ENCODE data around the gene PSME1. TPM values are rescaled to one million over a fixed set of nuclear protein-coding genes. Genes with fewer than 3 reads are reported as not detected.
A peak's percentile ranks its signal among the peaks of the same experiment; 100 is the strongest.

PSME1 gene
- total and polyA plus RNA-seq, 2 of the 13 experiments (the other 11 are each of a cell fraction or from before 2014, with no cell fraction given) = 159 to 608 TPM

DNA sequence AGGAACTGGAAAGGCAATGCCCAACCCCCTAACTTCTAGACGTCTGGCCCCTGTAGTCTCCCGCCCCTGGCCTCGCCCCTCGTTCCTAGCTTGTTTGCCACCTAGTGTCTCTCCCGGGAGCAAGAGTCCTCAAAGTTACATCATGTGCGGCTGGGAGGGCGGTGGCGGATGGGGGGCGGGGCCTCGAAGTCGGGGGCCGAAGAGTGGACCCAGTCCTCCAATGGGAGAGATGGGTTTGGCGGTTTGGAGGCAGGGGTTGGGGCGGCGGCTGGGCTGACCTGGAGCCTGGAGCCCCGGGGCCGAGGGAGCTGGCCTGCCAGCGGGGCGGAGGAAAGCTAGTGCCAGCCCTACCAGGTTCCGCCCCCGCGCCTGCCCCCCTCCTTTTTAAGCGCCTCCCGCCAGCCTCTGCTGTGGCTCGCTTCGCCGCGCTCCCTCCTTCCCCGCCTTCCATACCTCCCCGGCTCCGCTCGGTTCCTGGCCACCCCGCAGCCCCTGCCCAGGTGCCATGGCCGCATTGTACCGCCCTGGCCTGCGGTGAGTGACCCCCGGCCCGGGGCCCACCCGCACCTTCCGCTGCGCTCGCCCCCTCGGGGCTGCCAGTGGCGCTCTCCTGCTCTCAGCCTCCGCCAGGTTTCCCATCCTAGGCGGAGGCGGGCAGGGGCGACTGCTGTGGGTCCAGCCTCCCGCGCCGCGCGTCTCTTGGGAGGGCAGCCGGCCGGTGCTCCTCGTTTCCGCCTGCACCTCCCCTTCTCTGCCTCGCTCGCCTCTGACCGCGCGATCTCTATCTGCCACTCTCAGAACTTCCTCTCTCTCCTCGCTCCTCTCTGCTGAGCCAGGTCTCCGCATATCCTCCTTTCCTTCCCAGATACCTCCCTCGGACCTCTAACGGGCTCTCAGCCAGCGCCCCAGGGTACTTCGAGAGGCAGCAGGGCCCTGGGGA lies 41.8 kb upstream of the PSME1 start, which contains the start of gene PCK2 (continued):
- TF ChIP-seq ZBTB43 (CRISPR knock-in tag; conservative IDR thresholded peaks at IDR 0.05) (peak; percentile 94), ZNF788 (CRISPR knock-in tag; IDR thresholded peaks at IDR 0.05; ENCODE audit: borderline replicate concordance) (peak; percentile 97; the same call in 1 of the 2 replicates), TGIF2 (CRISPR knock-in tag; IDR thresholded peaks at IDR 0.05) (no peak; the same call in 1 of the 2 replicates), MAFF (IDR thresholded peaks at IDR 0.05; ENCODE audit: low read depth, low read length) (no peak), FOXM1 (CRISPR knock-in tag; IDR thresholded peaks at IDR 0.05) (peak; percentile 91), ZNF639 (CRISPR knock-in tag; conservative IDR thresholded peaks at IDR 0.05) (peak; percentile 84), PITX1 (CRISPR knock-in tag; IDR thresholded peaks at IDR 0.05) (peak; percentile 88), ZNF660 (CRISPR knock-in tag; IDR thresholded peaks at IDR 0.05; ENCODE audit: borderline replicate concordance, low read depth) (peak; percentile 94; the same call in 1 of the 2 replicates), TOE1 (CRISPR knock-in tag; IDR thresholded peaks at IDR 0.05) (no peak), EHMT2 (IDR thresholded peaks at IDR 0.05; ENCODE audit: borderline replicate concordance, low read depth, low read length) (peak; percentile 74; the same call in 1 of the 2 replicates), ZNF296 (CRISPR knock-in tag; conservative IDR thresholded peaks at IDR 0.05) (no peak), ZNF670 (CRISPR knock-in tag; IDR thresholded peaks at IDR 0.05; ENCODE audit: borderline replicate concordance) (no peak), ZBTB38 (CRISPR knock-in tag; IDR thresholded peaks at IDR 0.05) (peak; percentile 92), PHF21A (CRISPR knock-in tag; IDR thresholded peaks at IDR 0.05) (no peak), NRL (CRISPR knock-in tag; IDR thresholded peaks at IDR 0.05; ENCODE audit: borderline replicate concordance) (no peak), SMC3 (IDR thresholded peaks at IDR 0.05; ENCODE audit: low read length) (no peak), ZNF839 (CRISPR knock-in tag; IDR thresholded peaks at IDR 0.05; ENCODE audit: borderline replicate concordance) (peak; percentile 75; the same call in 1 of the 2 replicates), ZC3H13 (CRISPR knock-in tag; IDR thresholded peaks at IDR 0.05) (no peak), SIN3B (IDR thresholded peaks at IDR 0.05; ENCODE audit: low read length) (no peak; the same call in 1 of the 2 replicates), HNRNPL (IDR thresholded peaks at IDR 0.05; ENCODE audit: low read depth, low read length) (peak; percentile 96), ZNF264 (CRISPR knock-in tag; IDR thresholded peaks at IDR 0.05) (0 out of 2 replicates have a peak, but pooled peaks have one; percentile 82), GATAD2A (CRISPR knock-in tag; IDR thresholded peaks at IDR 0.05) (peak; percentile 97), ZNF615 (CRISPR knock-in tag; IDR thresholded peaks at IDR 0.05; ENCODE audit: borderline replicate concordance) (no peak), ZNF563 (CRISPR knock-in tag; IDR thresholded peaks at IDR 0.05) (no peak), ZKSCAN5 (CRISPR knock-in tag; IDR thresholded peaks at IDR 0.05) (no peak; the same call in 1 of the 2 replicates), FOXJ3 (CRISPR knock-in tag; IDR thresholded peaks at IDR 0.05; ENCODE audit: borderline replicate concordance) (peak; percentile 64; the same call in 1 of the 2 replicates), CBX5 (CRISPR knock-in tag; IDR thresholded peaks at IDR 0.05; ENCODE audit: borderline replicate concordance) (peak; percentile 86), MXD1 (CRISPR knock-in tag; IDR thresholded peaks at IDR 0.05) (peak; percentile 98), CENPT (CRISPR knock-in tag; IDR thresholded peaks at IDR 0.05; ENCODE audit: low read depth) (no peak)

All from HepG2 (cell line).